Left lung (tissue), 10 donors: Measurements from ENCODE around the gene DTNB. TPM values are rescaled to one million over a fixed set of nuclear protein-coding genes. Genes with fewer than 3 reads are reported as not detected.
A peak's percentile ranks its signal among the peaks of the same experiment; 100 is the strongest.

Experiments used
- ATAC-seq: fragments of 200-7000 bp; cut with Tn5 transposase; one replicate; pipeline ENCODE4 v1.9.1; 2020; ENCODE audit warnings: moderate library complexity
- DNase-seq, 4 donors: peaks; one replicate each; pipeline ENCODE4 v3.0.0-alpha.2; 2013 to 2020
- H3K27ac ChIP-seq, 2 donors: fragments of 200-600 bp; sonication (generic) in 1 of 2; one replicate each; pipeline versions ENCODE4 v1.5.0 to v1.8.0; 2020 to 2021
- H3K27me3 ChIP-seq, 2 donors: fragments of 200-600 bp; sonication (generic) in 1 of 2; one replicate each; pipeline versions ENCODE4 v1.5.0 to v1.8.0; 2020 to 2021
- H3K36me3 ChIP-seq, 2 donors: fragments of 200-600 bp; sonication (generic) in 1 of 2; one replicate each; pipeline versions ENCODE4 v1.5.0 to v1.8.0; 2020 to 2021
- H3K4me1 ChIP-seq, 2 donors: fragments of 200-600 bp; one replicate each; pipeline ENCODE4 v1.8.0; 2021
- H3K4me3 ChIP-seq, 2 donors: fragments of 200-600 bp; sonication (generic) in 1 of 2; one replicate each; pipeline versions ENCODE4 v1.5.0 to v1.8.0; 2020 to 2021; ENCODE audit warnings: mild to moderate bottlenecking in 1 of 2
- H3K9me3 ChIP-seq, 2 donors: fragments of 200-600 bp; sonication (generic) in 1 of 2; one replicate each; pipeline versions ENCODE4 v1.5.0 to v1.8.0; 2020 to 2021
- CTCF ChIP-seq, 2 donors: fragments of 200-600 bp; sonication (generic) in 1 of 2; IDR thresholded peaks; one replicate each; pipeline versions ENCODE4 v1.5.0 to v1.8.0; 2021; ENCODE audit warnings: antibody characterized with exemption in 2 of 2
- intact Hi-C, 2 donors: fragments of 100-400 bp; cut with DNase I; formaldehyde crosslinking; loops; one replicate each; pipeline versions ENCODE4 v1.11.2 to v1.14.2; 2022
- polyA plus RNA-seq, 6 donors: library from polyadenylated mRNA; unstranded; fragments of 120-200 nt; gene quantifications; one replicate each; pipeline ENCODE4 v1.2.1, GENCODE V29; 2013; ENCODE audit not compliant: insufficient read length in 6 of 6
- total RNA-seq, 2 donors: library from RNA; stranded (reverse); fragmentation: NEBNext Ultra II Directional; extraction: Animal tissue kit (Norgen Biotek cat#: 25700); gene quantifications; one replicate each; pipeline ENCODE4 v1.2.1, GENCODE V29; 2021
- donor health status: DM: no; HTN: yes; CAD: no.
- donor health status: DM: no; HTN: no; CAD: no.

DTNB gene
- total and polyA plus RNA-seq, 8 donors, result 17.6 to 32.5 (median 29.5) TPM

DNA sequence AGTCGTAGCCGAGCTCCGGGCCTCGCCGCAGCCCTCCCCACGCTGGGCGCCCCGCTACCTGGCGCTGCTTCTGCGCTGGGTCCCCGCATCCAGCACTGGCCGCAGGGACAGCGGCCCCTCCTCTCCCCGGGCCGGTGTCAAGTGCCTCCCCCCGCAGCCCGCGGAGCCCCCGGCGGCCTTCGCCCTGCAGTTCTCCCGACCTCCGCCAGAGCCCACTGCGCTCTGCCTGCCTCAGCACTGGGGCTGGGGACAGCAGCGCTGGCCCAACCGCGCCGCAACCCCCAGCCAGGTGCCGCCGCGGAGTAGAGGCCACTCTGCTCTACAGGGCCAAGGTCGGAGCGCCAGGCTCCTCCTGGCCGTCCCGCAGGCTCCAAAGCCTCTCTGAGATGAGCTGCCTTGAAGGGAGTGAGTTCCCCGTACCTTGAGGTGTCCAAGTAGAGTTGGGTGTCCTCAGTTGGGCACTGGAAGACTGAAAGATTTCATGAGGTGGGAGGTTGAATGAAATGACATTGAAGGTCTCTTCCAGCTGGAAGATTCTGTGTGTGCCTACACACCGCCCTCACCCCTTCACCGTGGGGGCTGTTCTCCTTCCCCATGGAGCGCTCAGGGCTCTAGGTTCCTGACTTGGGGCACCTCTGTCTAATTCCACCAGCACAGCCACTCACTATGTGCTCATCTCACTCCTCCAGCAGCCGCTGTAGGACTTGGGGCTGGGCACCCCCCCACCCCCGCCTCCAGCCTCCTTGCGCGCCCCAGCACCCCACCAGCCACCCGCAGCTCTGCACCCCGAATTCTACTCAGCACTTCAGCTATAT lies 330.8 kb downstream of the DTNB start:
- intact Hi-C loops, result no loop called here
- peak; percentile 98 for TF ChIP-seq CTCF (IDR thresholded peaks at IDR 0.05)
- Histone ChIP-seq H3K27me3 (no peaks in the 10 kb centered on the region), H3K4me1 (peaks cover 12 to 34% of the 10 kb centered on the region in 2 donors), H3K4me3 (peak overlapping the region; percentile 54 to 74), H3K27ac (peak overlapping the region; percentile 59 to 68), H3K9me3 (no peaks in the 10 kb centered on the region), H3K36me3 (no peaks in the 10 kb centered on the region)
- DNase-seq (peak; percentile 70 to 95 (median 86)), ATAC-seq (peak; percentile 94)

GRCh38 chr2:25341753-25342371 lies 331.5 kb downstream of the DTNB start, which contains the start of gene DNMT3A:
DNMT3A (minus strand) TSS chr2:25341925; CDS start chr2:25313984, 27,941 bp downstream.
- H3K4me3 ChIP-seq, result peak within 1 kb of the TSS; percentile 54 to 74
- ATAC-seq, result peak; percentile 9
- DNase-seq, result peak in 3 of 4 donors; percentile 70 to 93 (median 85)
- H3K9me3 ChIP-seq, result no peaks in the 10 kb centered on the region
- no peaks in the 10 kb centered on the region for H3K36me3 ChIP-seq
- no peaks in the 10 kb centered on the region for H3K27me3 ChIP-seq
- TF ChIP-seq CTCF (IDR thresholded peaks at IDR 0.05), result no peak
- intact Hi-C loops, result no loop called here
- peak within 1 kb of the TSS; percentile 59 to 68 for H3K27ac ChIP-seq
- H3K4me1 ChIP-seq, result peaks cover 12 to 34% of the 10 kb centered on the region in 2 donors

DNA sequence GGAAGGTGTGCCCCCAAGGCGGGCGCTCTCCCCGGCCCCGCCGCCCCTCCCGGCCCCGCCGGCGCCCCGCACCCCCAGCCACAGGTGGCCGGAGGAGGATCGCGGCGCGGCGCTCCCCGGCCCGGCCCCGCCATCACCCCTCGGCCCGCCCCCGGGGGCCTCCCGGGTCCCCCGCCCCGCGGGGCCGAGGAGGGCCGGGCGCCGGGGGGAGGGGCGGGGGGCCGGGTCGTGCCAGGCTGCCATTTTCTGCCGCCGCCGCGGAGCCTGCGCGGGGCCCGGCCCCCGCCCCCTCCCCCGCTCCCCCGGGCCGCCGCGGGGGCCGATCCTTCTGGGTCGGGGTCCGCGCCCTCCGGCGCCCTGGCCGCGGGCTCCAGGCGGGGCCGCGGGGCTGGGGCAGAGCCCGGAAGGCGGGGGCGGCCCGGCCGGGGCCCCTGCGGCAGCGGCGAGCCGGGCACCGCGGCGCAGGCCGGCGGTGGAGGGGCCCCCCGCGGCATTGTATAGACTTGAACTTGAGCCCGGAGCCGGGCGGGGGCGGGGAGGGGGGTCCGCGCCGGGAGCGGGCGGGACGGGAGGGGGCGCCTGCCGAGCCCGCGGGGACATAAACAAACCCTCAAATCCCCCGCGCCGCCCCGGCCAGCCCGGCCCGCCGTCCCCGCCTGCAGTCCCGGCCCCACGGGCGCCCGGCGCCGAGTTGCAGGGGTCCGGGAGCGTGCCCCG lies 332.2 kb downstream of the DTNB start:
- intact Hi-C loops, result no loop called here
- Histone ChIP-seq H3K36me3 (no peaks in the 10 kb centered on the region), H3K9me3 (no peaks in the 10 kb centered on the region), H3K27ac (peak overlapping the region; percentile 13 to 53), H3K4me1 (peaks cover 12 to 34% of the 10 kb centered on the region in 2 donors), H3K27me3 (no peaks in the 10 kb centered on the region), H3K4me3 (peak overlapping the region; percentile 53 to 74)
- TF ChIP-seq CTCF (IDR thresholded peaks at IDR 0.05), result no peak
- ATAC-seq (peak; percentile 5), DNase-seq (peak in 2 of 4 donors; percentile 57 to 85)

DNA sequence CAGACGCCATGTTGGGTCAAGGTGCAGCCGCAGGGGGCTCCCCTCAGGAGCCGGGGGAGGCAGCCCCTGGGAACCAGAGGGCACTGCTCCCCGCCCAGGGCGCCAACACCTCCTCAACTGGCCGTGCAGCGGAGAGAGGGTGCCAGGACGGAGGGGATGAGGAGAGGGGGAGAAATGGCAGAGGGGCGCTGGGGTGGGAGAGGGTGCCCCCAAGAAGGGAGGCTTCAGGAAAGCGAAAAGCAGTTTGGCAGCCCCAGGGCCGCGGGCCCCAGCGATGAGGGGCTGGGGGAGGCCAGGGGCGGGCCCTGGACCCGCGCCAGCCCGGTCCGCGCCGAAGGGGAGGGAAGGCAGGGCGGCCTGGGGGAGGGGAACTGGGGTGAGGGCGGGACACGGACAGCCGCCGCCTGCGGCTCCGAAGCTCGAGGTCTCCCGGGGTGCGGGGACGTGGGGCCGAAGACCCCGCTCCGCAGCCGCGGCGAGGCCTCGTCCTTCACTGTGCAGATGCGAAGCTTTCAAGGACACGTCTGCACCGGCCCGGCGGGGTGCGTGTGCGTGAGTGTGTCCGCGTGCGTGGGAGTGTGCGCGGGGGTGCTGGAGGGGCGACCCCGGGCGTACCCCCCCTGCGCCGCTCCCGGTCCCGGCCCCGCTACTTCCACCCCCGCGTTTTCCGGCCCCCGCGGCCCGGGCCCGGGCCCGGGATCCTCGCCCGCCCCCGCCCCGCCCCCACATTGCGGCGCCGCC lies 333.0 kb downstream of the DTNB start:
- Histone ChIP-seq H3K27me3 (no peaks in the 10 kb centered on the region), H3K27ac (peak overlapping the region; percentile 9 to 66), H3K4me1 (peaks cover 12 to 40% of the 10 kb centered on the region in 2 donors), H3K4me3 (peak overlapping the region; percentile 53 to 74), H3K36me3 (no peaks in the 10 kb centered on the region), H3K9me3 (no peaks in the 10 kb centered on the region)
- no peak for TF ChIP-seq CTCF (IDR thresholded peaks at IDR 0.05)
- intact Hi-C loops, result no loop called here
- ATAC-seq (peak; percentile 32), DNase-seq (peak in 2 of 4 donors; percentile 72 to 84)
